ENCODE results near the gene STPG1. TPM values are rescaled to one million over a fixed set of nuclear protein-coding genes. Genes with fewer than 3 reads are reported as not detected.

The STPG1 gene
- total RNA-seq, 1 experiment from 2014 or later: 12.8 TPM

DNA sequence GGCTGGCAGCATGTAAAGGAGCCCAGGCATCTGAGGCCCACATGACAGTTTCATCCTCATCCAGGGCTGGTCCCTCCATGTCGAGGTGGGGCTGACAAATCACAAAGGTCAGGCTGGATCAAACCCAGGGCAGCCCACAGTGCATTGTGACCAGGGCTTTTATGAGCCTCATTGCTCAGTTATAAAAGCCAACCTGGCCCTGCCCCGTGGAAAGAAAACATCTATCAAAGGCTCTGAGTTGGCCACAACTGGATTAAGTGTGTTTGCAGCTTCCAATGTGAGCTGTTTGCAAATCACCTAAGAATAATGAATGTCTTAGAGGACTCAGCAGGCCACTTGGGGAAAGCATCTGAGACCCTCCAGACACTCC, 49.0 kb downstream of the STPG1 start (continued):
- TF ChIP-seq ATF6 (CRISPR knock-in tag; IDR thresholded peaks at IDR 0.05) (no peak), ZNF219 (CRISPR knock-in tag; IDR thresholded peaks at IDR 0.05; ENCODE audit: borderline replicate concordance) (no peak), RORB (CRISPR knock-in tag; IDR thresholded peaks at IDR 0.05) (no peak), AFF4 (CRISPR knock-in tag; IDR thresholded peaks at IDR 0.05; ENCODE audit: borderline replicate concordance) (no peak), OVOL2 (CRISPR knock-in tag; IDR thresholded peaks at IDR 0.05; ENCODE audit: borderline replicate concordance) (no peak)

- Mint-ChIP-seq H3K27me3 (ENCODE audit: low read depth) (no peaks in the 10 kb centered on the region), H3K27ac (no peak overlapping the region), H3K9me3 (no peaks in the 10 kb centered on the region), H3K4me3 (no peak overlapping the region), H3K4me1 (peaks cover 3% of the 10 kb centered on the region; the same call in 1 of the 2 replicates), H3K36me3 (0 out of 2 replicates have a peak, but pooled peaks cover 4% of the 10 kb centered on the region)
- no peak for DNase-seq (ENCODE audit: low spot score)
- POLR2A ChIA-PET: no interaction called here
- CTCF ChIA-PET: interaction anchor here (1.0 to 2.5 kb wide), 3 partner anchors 27 to 165 kb away, joined by 3 to 6 read pairs (median 4); no protein-coding TSS in a partner anchor
- ATAC-seq: no peak
- TF ChIP-seq PREB (CRISPR knock-in tag; IDR thresholded peaks at IDR 0.05; ENCODE audit: borderline replicate concordance) (no peak), NR3C1 (CRISPR knock-in tag; conservative IDR thresholded peaks at IDR 0.05; ENCODE audit: low read depth) (no peak), SP1 (CRISPR knock-in tag; conservative IDR thresholded peaks at IDR 0.05) (no peak)
- TF ChIP-seq, protein P1, sequence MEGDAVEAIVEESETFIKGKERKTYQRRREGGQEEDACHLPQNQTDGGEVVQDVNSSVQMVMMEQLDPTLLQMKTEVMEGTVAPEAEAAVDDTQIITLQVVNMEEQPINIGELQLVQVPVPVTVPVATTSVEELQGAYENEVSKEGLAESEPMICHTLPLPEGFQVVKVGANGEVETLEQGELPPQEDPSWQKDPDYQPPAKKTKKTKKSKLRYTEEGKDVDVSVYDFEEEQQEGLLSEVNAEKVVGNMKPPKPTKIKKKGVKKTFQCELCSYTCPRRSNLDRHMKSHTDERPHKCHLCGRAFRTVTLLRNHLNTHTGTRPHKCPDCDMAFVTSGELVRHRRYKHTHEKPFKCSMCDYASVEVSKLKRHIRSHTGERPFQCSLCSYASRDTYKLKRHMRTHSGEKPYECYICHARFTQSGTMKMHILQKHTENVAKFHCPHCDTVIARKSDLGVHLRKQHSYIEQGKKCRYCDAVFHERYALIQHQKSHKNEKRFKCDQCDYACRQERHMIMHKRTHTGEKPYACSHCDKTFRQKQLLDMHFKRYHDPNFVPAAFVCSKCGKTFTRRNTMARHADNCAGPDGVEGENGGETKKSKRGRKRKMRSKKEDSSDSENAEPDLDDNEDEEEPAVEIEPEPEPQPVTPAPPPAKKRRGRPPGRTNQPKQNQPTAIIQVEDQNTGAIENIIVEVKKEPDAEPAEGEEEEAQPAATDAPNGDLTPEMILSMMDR (IDR thresholded peaks at IDR 0.05): no peak
Measured at GRCh38 chr1:24363994-24364393, 49.6 kb downstream of the STPG1 start.

GRCh38 chr1:24362982-24363614, 50.5 kb downstream of the STPG1 start:
- ChIA-PET CTCF (interaction anchor here (0.6 to 2.5 kb wide), 3 partner anchors 29 to 1685 kb away, joined by 3 to 6 read pairs (median 4); no protein-coding TSS in a partner anchor), POLR2A (no interaction called here)
- no peak overlapping the region for H3K27ac Mint-ChIP-seq
- no peak overlapping the region for H3K4me3 Mint-ChIP-seq
- H3K9me3 Mint-ChIP-seq: no peaks in the 10 kb centered on the region
- peaks cover 3% of the 10 kb centered on the region; the same call in 1 of the 2 replicates for H3K4me1 Mint-ChIP-seq
- no peak for DNase-seq (ENCODE audit: low spot score)
- H3K36me3 Mint-ChIP-seq: 0 out of 2 replicates have a peak, but pooled peaks cover 4% of the 10 kb centered on the region
- ATAC-seq: no peak
- H3K27me3 Mint-ChIP-seq (ENCODE audit: low read depth): no peaks in the 10 kb centered on the region
- TF ChIP-seq CREM (CRISPR knock-in tag; IDR thresholded peaks at IDR 0.05) (no peak), TEAD4 (CRISPR knock-in tag; IDR thresholded peaks at IDR 0.05) (no peak), ZNF416 (CRISPR knock-in tag; IDR thresholded peaks at IDR 0.05) (no peak), ERG (CRISPR knock-in tag; IDR thresholded peaks at IDR 0.05) (no peak), ZNF121 (CRISPR knock-in tag; IDR thresholded peaks at IDR 0.05) (no peak), ARID4B (CRISPR knock-in tag; IDR thresholded peaks at IDR 0.05; ENCODE audit: borderline replicate concordance) (no peak), TCF7 (CRISPR knock-in tag; IDR thresholded peaks at IDR 0.05; ENCODE audit: low read depth) (no peak)

Data from WTC11 (cell line).